Immature natural killer cell (primary cell): ENCODE data around the gene CD93. TPM values are rescaled to one million over a fixed set of nuclear protein-coding genes. Genes with fewer than 3 reads are reported as not detected.

Experiments
- DNase-seq, 3 donors: peaks; one replicate each; pipeline ENCODE4 v3.0.0; 2022; ENCODE audit warnings: mixed read lengths in 1 of 3
- H3K27ac Mint-ChIP-seq, 6 donors: one replicate each; pipeline ENCODE4 v1.8.0; 2020; ENCODE audit warnings: mixed read lengths in 6 of 6, mild to moderate bottlenecking in 5 of 6, inconsistent platforms in 4 of 6, moderate library complexity in 3 of 6
- H3K27me3 Mint-ChIP-seq, 3 donors: one replicate each; pipeline ENCODE4 v1.8.0; 2020 to 2021; ENCODE audit warnings: low read depth in 3 of 3, mild to moderate bottlenecking in 3 of 3, mixed read lengths in 3 of 3, moderate library complexity in 3 of 3, inconsistent platforms in 1 of 3
- H3K36me3 Mint-ChIP-seq, 3 donors: one replicate each; pipeline ENCODE4 v1.8.0; 2020; ENCODE audit warnings: mixed read lengths in 3 of 3, inconsistent platforms in 2 of 3, mild to moderate bottlenecking in 2 of 3
- H3K4me1 Mint-ChIP-seq, 2 donors: one replicate each; pipeline ENCODE4 v1.8.0; 2020; ENCODE audit warnings: inconsistent platforms in 2 of 2, mild to moderate bottlenecking in 2 of 2, mixed read lengths in 2 of 2, moderate library complexity in 1 of 2
- H3K4me3 Mint-ChIP-seq, 5 donors: one replicate each; pipeline ENCODE4 v1.8.0; 2020; ENCODE audit warnings: mild to moderate bottlenecking in 5 of 5, mixed read lengths in 5 of 5, inconsistent platforms in 3 of 5, moderate library complexity in 3 of 5
- H3K9me3 Mint-ChIP-seq, 6 donors: one replicate each; pipeline ENCODE4 v1.8.0; 2020; ENCODE audit warnings: mild to moderate bottlenecking in 6 of 6, mixed read lengths in 6 of 6, inconsistent platforms in 4 of 6, moderate library complexity in 3 of 6
- polyA plus RNA-seq, 3 donors: library from polyadenylated mRNA; unstranded; fragments of 300-500 nt; fragmentation: Illumina TruSeq; gene quantifications; one replicate each; pipeline ENCODE4 v1.2.3, GENCODE V29; 2021

Gene CD93
- polyA plus RNA-seq, 3 donors from 2014 or later: 0.18 to 0.71 TPM; not detected in 1

DNA sequence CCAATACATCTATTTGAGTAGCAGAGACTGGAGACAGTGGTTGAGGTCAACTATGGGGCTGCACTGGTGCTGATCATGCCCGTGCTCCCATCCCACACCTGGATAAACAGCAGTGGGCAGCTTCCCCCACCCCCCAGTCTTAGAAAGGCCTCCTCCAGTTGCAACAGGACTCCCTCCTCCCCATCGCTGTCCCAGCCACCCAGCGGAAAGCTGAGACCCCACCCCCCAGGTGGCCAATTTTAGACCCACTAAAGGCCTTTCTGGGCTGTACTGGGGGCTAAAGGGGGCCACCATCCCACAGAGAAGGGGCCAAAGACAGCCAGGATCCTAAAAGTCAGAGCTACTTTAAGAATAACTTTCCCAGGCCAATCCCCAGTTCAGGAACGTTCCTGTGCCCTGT, 52.2 kb downstream of the CD93 start:
- Mint-ChIP-seq H3K27ac (no peak overlapping the region), H3K4me3 (no peak overlapping the region), H3K9me3 (no peaks in the 10 kb centered on the region), H3K36me3 (no peaks in the 10 kb centered on the region), H3K27me3 (peaks cover 0 to 8% (median 1%) of the 10 kb centered on the region in 3 donors), H3K4me1 (no peaks in the 10 kb centered on the region)
- no peak for DNase-seq

DNA sequence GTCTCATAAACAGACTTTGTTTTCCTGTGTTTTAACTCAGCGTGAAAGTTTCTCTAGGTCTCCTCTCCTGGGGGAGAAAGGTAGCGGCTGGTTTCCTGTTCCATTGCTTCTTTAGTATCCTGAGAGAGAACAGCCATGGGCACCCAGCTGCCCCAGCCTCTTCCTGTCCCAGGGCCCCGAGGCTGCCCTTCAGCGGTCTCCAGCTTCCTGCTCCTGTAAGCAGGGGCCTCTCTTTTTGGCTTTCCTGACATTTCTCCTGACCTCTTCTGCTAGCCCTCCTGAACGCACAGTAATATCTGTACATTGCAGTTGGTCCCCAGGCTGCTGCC, 53.4 kb downstream of the CD93 start:
- DNase-seq: no peak
- Mint-ChIP-seq H3K36me3 (no peaks in the 10 kb centered on the region), H3K4me3 (no peak overlapping the region), H3K27me3 (peaks cover 1 to 8% (median 3%) of the 10 kb centered on the region in 3 donors), H3K27ac (no peak overlapping the region), H3K9me3 (no peaks in the 10 kb centered on the region), H3K4me1 (no peaks in the 10 kb centered on the region)

DNA sequence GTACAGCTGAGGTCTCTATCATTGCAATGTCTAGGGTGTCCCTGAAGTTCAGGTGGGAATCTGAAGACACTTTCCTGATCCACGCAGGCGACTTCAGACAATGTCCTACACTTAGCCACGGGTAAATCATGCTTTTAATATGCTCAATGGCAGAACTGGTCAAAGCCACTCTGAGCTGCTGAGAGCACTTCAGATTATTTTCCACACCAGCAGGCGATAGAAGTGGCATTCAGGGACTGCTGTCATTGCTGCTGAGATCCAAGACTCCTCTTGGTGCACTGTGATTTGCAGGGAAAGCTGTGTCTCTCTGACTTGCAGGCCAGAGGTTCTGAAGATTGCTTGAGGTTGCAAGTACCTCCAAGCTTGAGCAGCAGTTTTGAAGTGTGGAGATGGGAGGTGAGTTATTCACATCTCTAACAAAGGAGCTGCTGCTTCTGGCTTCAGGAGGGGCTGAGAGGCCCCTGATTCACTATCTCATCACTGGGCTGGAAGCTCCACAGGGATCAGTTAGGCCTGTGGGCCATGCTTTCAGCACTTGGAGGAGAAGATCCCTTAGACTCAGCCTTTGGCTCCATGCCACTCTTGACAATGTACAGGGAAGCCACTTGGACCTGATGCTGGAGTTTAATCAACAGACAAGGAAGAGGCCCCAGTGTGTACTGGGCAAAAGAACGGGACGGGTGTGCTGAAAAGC, 53.9 kb downstream of the CD93 start:
- no peaks in the 10 kb centered on the region for H3K9me3 Mint-ChIP-seq
- no peaks in the 10 kb centered on the region for H3K4me1 Mint-ChIP-seq
- no peak for DNase-seq
- H3K4me3 Mint-ChIP-seq: no peak overlapping the region
- peaks cover 1 to 8% (median 3%) of the 10 kb centered on the region in 3 donors for H3K27me3 Mint-ChIP-seq
- no peaks in the 10 kb centered on the region for H3K36me3 Mint-ChIP-seq
- H3K27ac Mint-ChIP-seq: no peak overlapping the region

DNA sequence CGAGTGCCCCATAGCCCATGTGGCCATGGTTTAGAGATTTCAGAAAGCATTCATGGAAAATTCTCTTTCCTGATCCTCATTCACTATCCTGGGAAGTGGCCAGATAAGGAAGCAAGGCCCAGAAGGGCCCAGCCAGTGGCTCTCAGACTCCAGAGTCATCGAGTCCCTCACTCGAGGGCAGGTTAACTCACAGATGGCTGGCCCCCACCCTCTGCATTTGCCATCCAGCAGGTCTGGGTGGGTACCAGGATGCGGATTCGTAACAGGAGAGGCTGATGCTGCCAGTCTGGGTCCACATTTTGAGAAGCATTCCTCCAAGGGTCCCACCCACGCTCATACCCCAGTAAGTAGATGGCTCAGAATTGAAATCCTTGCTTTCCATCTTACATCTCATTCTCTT, 54.8 kb downstream of the CD93 start:
- no peaks in the 10 kb centered on the region for H3K9me3 Mint-ChIP-seq
- peaks cover 1 to 3% (median 3%) of the 10 kb centered on the region in 3 donors for H3K27me3 Mint-ChIP-seq
- no peak for DNase-seq
- no peaks in the 10 kb centered on the region for H3K36me3 Mint-ChIP-seq
- no peak overlapping the region for H3K4me3 Mint-ChIP-seq
- no peaks in the 10 kb centered on the region for H3K4me1 Mint-ChIP-seq
- H3K27ac Mint-ChIP-seq: no peak overlapping the region

Other genes starting within 250 kb of the CD93 start
- not detected for gene SSTR4, start 51.0 kb downstream of the CD93 start, polyA plus RNA-seq
- under 1 TPM; 0.16 to 0.96 (median 0.26) TPM for gene THBD, start 36.7 kb downstream of the CD93 start, polyA plus RNA-seq